H9 (cell line): ENCODE results near the gene HOMER3. TPM values are rescaled to one million over a fixed set of nuclear protein-coding genes. Genes with fewer than 3 reads are reported as not detected.

Experiments
- DNase-seq: peaks from one replicate; pipeline ENCODE4 v3.0.0-alpha.2; 2017
- H2AFZ ChIP-seq: one replicate; pipeline ENCODE4 v1.6.1; 2013; ENCODE audit warnings: mild to moderate bottlenecking, low read length, control low read depth, moderate library complexity
- H2AK5ac ChIP-seq: 2 replicates; pipeline ENCODE4 v1.6.1; 2013; ENCODE audit warnings: low read length, control low read depth, mixed read lengths; ENCODE audit not compliant: insufficient read length
- H2BK120ac ChIP-seq: one replicate; pipeline ENCODE4 v1.6.1; 2013; ENCODE audit warnings: low read depth, mild to moderate bottlenecking, low read length, control low read depth, inconsistent platforms; ENCODE audit not compliant: poor library complexity, severe bottlenecking
- H2BK12ac ChIP-seq: 2 replicates; pipeline ENCODE4 v1.6.1; 2013; ENCODE audit warnings: low read length, control low read depth, mixed read lengths, low read depth; ENCODE audit not compliant: insufficient read length
- H2BK15ac ChIP-seq: 2 replicates; pipeline ENCODE4 v1.6.1; 2013; ENCODE audit warnings: low read depth, low read length, control low read depth
- H2BK20ac ChIP-seq: one replicate; pipeline ENCODE4 v1.6.1; 2013; ENCODE audit warnings: low read depth, mild to moderate bottlenecking, low read length, control low read depth, inconsistent platforms; ENCODE audit not compliant: poor library complexity, severe bottlenecking
- H2BK5ac ChIP-seq: 2 replicates; pipeline ENCODE4 v1.6.1; 2013; ENCODE audit warnings: low read length, control low read depth, mixed read lengths; ENCODE audit not compliant: insufficient read length
- H3K14ac ChIP-seq: 2 replicates; pipeline ENCODE4 v1.6.1; 2013; ENCODE audit warnings: low read length, control low read depth; ENCODE audit not compliant: insufficient read depth
- H3K18ac ChIP-seq: 2 replicates; pipeline ENCODE4 v1.6.1; 2013; ENCODE audit warnings: low read depth, mild to moderate bottlenecking, mixed read lengths, low read length, control low read depth; ENCODE audit not compliant: insufficient read length
- H3K23ac ChIP-seq: 2 replicates; pipeline ENCODE4 v1.6.1; 2013; ENCODE audit warnings: low read length, control low read depth, mixed read lengths, low read depth; ENCODE audit not compliant: insufficient read length
- H3K23me2 ChIP-seq: 2 replicates; pipeline ENCODE4 v1.6.1; 2013; ENCODE audit warnings: low read depth, mild to moderate bottlenecking, mixed read lengths, low read length, control low read depth; ENCODE audit not compliant: insufficient read length, poor library complexity, severe bottlenecking
- H3K27ac ChIP-seq: 2 replicates; pipeline ENCODE4 v1.5.1; 2013; ENCODE audit warnings: low read length, control low read depth, mixed read lengths, low read depth; ENCODE audit not compliant: insufficient read length
- H3K27me3 ChIP-seq: 2 replicates; pipeline ENCODE4 v1.6.1; 2013; ENCODE audit warnings: low read length, control low read depth, inconsistent platforms; ENCODE audit not compliant: insufficient read depth
- H3K4ac ChIP-seq: 2 replicates; pipeline ENCODE4 v1.6.1; 2013; ENCODE audit warnings: low read depth, mild to moderate bottlenecking, control low read depth, inconsistent platforms, low read length, moderate library complexity
- H3K4me1 ChIP-seq: 2 replicates; pipeline ENCODE4 v1.6.1; 2013; ENCODE audit warnings: low read length, control low read depth, inconsistent platforms; ENCODE audit not compliant: insufficient read depth
- H3K4me2 ChIP-seq: 2 replicates; pipeline ENCODE4 v1.6.1; 2013; ENCODE audit warnings: low read length, control low read depth, mixed read lengths; ENCODE audit not compliant: insufficient read length, insufficient read depth
- H3K56ac ChIP-seq: 2 replicates; pipeline ENCODE4 v1.6.1; 2013; ENCODE audit warnings: low read depth, mild to moderate bottlenecking, mixed read lengths, low read length, control low read depth; ENCODE audit not compliant: insufficient read length
- H3K79me1 ChIP-seq: 2 replicates; pipeline ENCODE4 v1.6.1; 2013; ENCODE audit warnings: low read depth, mild to moderate bottlenecking, moderate library complexity, low read length, control low read depth, inconsistent platforms; ENCODE audit not compliant: insufficient read depth, poor library complexity, severe bottlenecking
- H3K79me2 ChIP-seq: 2 replicates; pipeline ENCODE4 v1.6.1; 2013; ENCODE audit warnings: low read length, control low read depth, inconsistent platforms; ENCODE audit not compliant: insufficient read depth
- H3K9ac ChIP-seq: 2 replicates; pipeline ENCODE4 v1.6.1; 2013; ENCODE audit warnings: low read length, control low read depth, mixed read lengths; ENCODE audit not compliant: insufficient read length; ENCODE audit errors: extremely low read depth
- H3K9me3 ChIP-seq: one replicate; pipeline ENCODE4 v1.6.1; 2013; ENCODE audit warnings: low read depth, low read length, inconsistent platforms; ENCODE audit not compliant: control insufficient read depth
- H3T11ph ChIP-seq: one replicate; pipeline ENCODE4 v1.6.1; 2013; ENCODE audit warnings: mild to moderate bottlenecking, low read length, control low read depth, inconsistent platforms
- H4K20me1 ChIP-seq: one replicate; pipeline ENCODE4 v1.6.1; 2013; ENCODE audit not compliant: control insufficient read depth, insufficient read length, insufficient read depth
- H4K5ac ChIP-seq: 2 replicates; pipeline ENCODE4 v1.6.1; 2013; ENCODE audit warnings: low read depth, mild to moderate bottlenecking, mixed read lengths, low read length, control low read depth; ENCODE audit not compliant: insufficient read length
- H4K8ac ChIP-seq: replicated peaks from 2 replicates; pipeline ENCODE4 v1.6.1; 2013; ENCODE audit warnings: low read length, control low read depth, mixed read lengths, low read depth; ENCODE audit not compliant: insufficient read length
- H4K91ac ChIP-seq: 2 replicates; pipeline ENCODE4 v1.6.1; 2013; ENCODE audit warnings: low read depth, mild to moderate bottlenecking, moderate library complexity, mixed read lengths, low read length, control low read depth; ENCODE audit not compliant: insufficient read length
- H3K27ac Mint-ChIP-seq, 3 experiments: 2 replicates in 2 of 3; 3 replicates in 1 of 3; pipeline ENCODE4 v1.8.0; 2020 to 2021; ENCODE audit warnings: mixed read lengths in 3 of 3, mild to moderate bottlenecking in 1 of 3, moderate library complexity in 1 of 3
- H3K27me3 Mint-ChIP-seq: 2 replicates; pipeline ENCODE4 v1.8.0; 2021; ENCODE audit warnings: low read depth, mild to moderate bottlenecking, moderate library complexity, mixed read lengths
- H3K36me3 Mint-ChIP-seq, 3 experiments: 2 replicates in 2 of 3; 3 replicates in 1 of 3; pipeline ENCODE4 v1.8.0; 2020 to 2021; ENCODE audit warnings: low read depth in 3 of 3, mixed read lengths in 3 of 3; ENCODE audit not compliant: insufficient read depth in 1 of 3
- H3K4me1 Mint-ChIP-seq, 2 experiments: 2 replicates each; pipeline ENCODE4 v1.8.0; 2020; ENCODE audit warnings: mixed read lengths in 2 of 2
- H3K4me3 Mint-ChIP-seq, 2 experiments: 2 replicates in 1 of 2; 3 replicates in 1 of 2; pipeline ENCODE4 v1.8.0; 2020 to 2021; ENCODE audit warnings: mild to moderate bottlenecking in 2 of 2, mixed read lengths in 2 of 2, moderate library complexity in 1 of 2
- H3K9me3 Mint-ChIP-seq, 2 experiments: 2 replicates in 1 of 2; 3 replicates in 1 of 2; pipeline ENCODE4 v1.8.0; 2020; ENCODE audit warnings: mild to moderate bottlenecking in 2 of 2, mixed read lengths in 2 of 2, moderate library complexity in 1 of 2
- WGBS: extraction: QIAGEN DNeasy Blood & Tissue Kit; methylation state at CpG from one replicate; pipeline ENCODE4 v1.1.7; 2013; ENCODE audit warnings: missing lambda C conversion rate, low lambda C conversion rate, mixed read lengths; ENCODE audit not compliant: insufficient read length; ENCODE audit errors: extremely low coverage; 5-methylcytosine and 5-hydroxymethylcytosine counted together
- total RNA-seq: library from RNA; stranded (reverse); gene quantifications from 2 replicates; pipeline ENCODE4 v1.2.1, GENCODE V29; 2021
- TF ChIP-seq, protein P1 (sequence below): fragments of 200-600 bp; sonication (generic); conservative IDR thresholded peaks from 3 replicates; pipeline ENCODE4 v1.8.0; 2021; ENCODE audit warnings: antibody characterized with exemption, mild to moderate bottlenecking

Gene HOMER3
- total RNA-seq, 1 experiment from 2014 or later: 20.2 TPM

- Histone ChIP-seq H3K27ac (no peak overlapping the region), H3K56ac (no peak overlapping the region), H3K4me1 (no peaks in the 10 kb centered on the region), H4K20me1 (no peaks in the 10 kb centered on the region), H3K4me2 (no peak overlapping the region), H3K4ac (no peak overlapping the region), H3K23ac (no peak overlapping the region), H3K79me2 (no peaks in the 10 kb centered on the region), H2BK12ac (no peak overlapping the region), H3K14ac (no peak overlapping the region; the same call in 1 of the 2 replicates), H2AFZ (no peak overlapping the region), H2BK5ac (no peak overlapping the region), H3K27me3 (no peaks in the 10 kb centered on the region; the same call in 1 of the 2 replicates), H4K5ac (no peak overlapping the region), H3K79me1 (no peaks in the 10 kb centered on the region), H4K91ac (no peak overlapping the region), H2BK20ac (no peak overlapping the region), H3K23me2 (peaks cover 7% of the 10 kb centered on the region), H3T11ph (no peak overlapping the region), H3K9ac (no peak overlapping the region), H2BK15ac (no peak overlapping the region), H3K18ac (no peak overlapping the region), H4K8ac (no peak overlapping the region), H3K9me3 (no peaks in the 10 kb centered on the region), H2AK5ac (no peak overlapping the region), H2BK120ac (no peak overlapping the region)
- no peaks in the 10 kb centered on the region for H3K9me3 Mint-ChIP-seq
- peaks cover 0 to 7% (median 0%) of the 10 kb centered on the region in 3 experiments; a peak in 5 of 7 replicates for H3K36me3 Mint-ChIP-seq
- peak overlapping the region in 1 of 2 experiments; percentile 35; a peak in 1 of 5 replicates for H3K4me3 Mint-ChIP-seq
- TF ChIP-seq, protein P1, sequence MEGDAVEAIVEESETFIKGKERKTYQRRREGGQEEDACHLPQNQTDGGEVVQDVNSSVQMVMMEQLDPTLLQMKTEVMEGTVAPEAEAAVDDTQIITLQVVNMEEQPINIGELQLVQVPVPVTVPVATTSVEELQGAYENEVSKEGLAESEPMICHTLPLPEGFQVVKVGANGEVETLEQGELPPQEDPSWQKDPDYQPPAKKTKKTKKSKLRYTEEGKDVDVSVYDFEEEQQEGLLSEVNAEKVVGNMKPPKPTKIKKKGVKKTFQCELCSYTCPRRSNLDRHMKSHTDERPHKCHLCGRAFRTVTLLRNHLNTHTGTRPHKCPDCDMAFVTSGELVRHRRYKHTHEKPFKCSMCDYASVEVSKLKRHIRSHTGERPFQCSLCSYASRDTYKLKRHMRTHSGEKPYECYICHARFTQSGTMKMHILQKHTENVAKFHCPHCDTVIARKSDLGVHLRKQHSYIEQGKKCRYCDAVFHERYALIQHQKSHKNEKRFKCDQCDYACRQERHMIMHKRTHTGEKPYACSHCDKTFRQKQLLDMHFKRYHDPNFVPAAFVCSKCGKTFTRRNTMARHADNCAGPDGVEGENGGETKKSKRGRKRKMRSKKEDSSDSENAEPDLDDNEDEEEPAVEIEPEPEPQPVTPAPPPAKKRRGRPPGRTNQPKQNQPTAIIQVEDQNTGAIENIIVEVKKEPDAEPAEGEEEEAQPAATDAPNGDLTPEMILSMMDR: no peak
- H3K27me3 Mint-ChIP-seq: peaks cover 17% of the 10 kb centered on the region
- no CpG with 5 or more reads among the region's 18 CpGs for WGBS
- no peak overlapping the region for H3K27ac Mint-ChIP-seq
- no peak for DNase-seq
- peaks cover 0 to 10% of the 10 kb centered on the region in 2 experiments; a peak in 1 of 4 replicates for H3K4me1 Mint-ChIP-seq
Observed at GRCh38 chr19:18893587-18894253, 47.3 kb downstream of the HOMER3 start.
